Colonic mucosa (tissue), 4 donors: ENCODE data around the gene C1QTNF8. TPM values are rescaled to one million over a fixed set of nuclear protein-coding genes. Genes with fewer than 3 reads are reported as not detected.

ENCODE experiments used
- DNase-seq: peaks from one replicate; pipeline ENCODE4 v3.0.0-alpha.2; 2020
- H3K27ac ChIP-seq: fragments of 200-600 bp; one replicate; pipeline ENCODE4 v1.8.0; 2021
- H3K27me3 ChIP-seq: fragments of 200-600 bp; one replicate; pipeline ENCODE4 v1.8.0; 2021
- H3K36me3 ChIP-seq: fragments of 200-600 bp; one replicate; pipeline ENCODE4 v1.8.0; 2021
- H3K4me1 ChIP-seq: fragments of 200-600 bp; one replicate; pipeline ENCODE4 v1.8.0; 2021; ENCODE audit warnings: mild to moderate bottlenecking
- H3K4me3 ChIP-seq: fragments of 200-600 bp; one replicate; pipeline ENCODE4 v1.8.0; 2021
- H3K9ac ChIP-seq, 2 donors: one replicate each; pipeline ENCODE4 v1.7.0; 2013; ENCODE audit warnings: control low read depth in 2 of 2, low read depth in 2 of 2, low read length in 2 of 2
- H3K9me3 ChIP-seq: fragments of 200-600 bp; one replicate; pipeline ENCODE4 v1.8.0; 2021
- CTCF ChIP-seq: fragments of 200-600 bp; IDR thresholded peaks from one replicate; pipeline ENCODE4 v1.8.0; 2022; ENCODE audit warnings: antibody characterized with exemption, mild to moderate bottlenecking
- intact Hi-C: fragments of 100-400 bp; cut with DNase I; formaldehyde crosslinking; loops from one replicate; pipeline ENCODE4 v1.14.1; 2022
- total RNA-seq, 2 donors: library from RNA; stranded (reverse); fragmentation: NEBNext Ultra II Directional in 1 of 2; extraction: Animal tissue kit (Norgen Biotek cat#: 25700) in 1 of 2; gene quantifications; one replicate each; pipeline ENCODE4 v1.2.1, GENCODE V29; 2021
- donor health status: healthy.
- donor health status: DM: no; HTN: no; CAD: no.
- donor health status: DM: no; HTN: no; CAD: no.

The C1QTNF8 gene
- total RNA-seq, 2 donors from 2014 or later, result not detected

GRCh38 chr16:1075546-1075945 lies 20.5 kb downstream of the C1QTNF8 start:
- H3K4me1 ChIP-seq, result peaks cover 3% of the 10 kb centered on the region
- H3K9me3 ChIP-seq, result no peaks in the 10 kb centered on the region
- no peak overlapping the region for H3K27ac ChIP-seq
- H3K4me3 ChIP-seq, result no peak overlapping the region
- no peaks in the 10 kb centered on the region for H3K36me3 ChIP-seq
- H3K27me3 ChIP-seq, result peaks cover 47% of the 10 kb centered on the region
- TF ChIP-seq CTCF, result no peak
- intact Hi-C loops, result no loop called here
- DNase-seq, result no peak
- H3K9ac ChIP-seq, result no peak overlapping the region

- no peaks in the 10 kb centered on the region for H3K36me3 ChIP-seq
- H3K4me3 ChIP-seq, result no peak overlapping the region
- H3K9me3 ChIP-seq, result no peaks in the 10 kb centered on the region
- H3K27ac ChIP-seq, result no peak overlapping the region
- no peak for TF ChIP-seq CTCF
- H3K4me1 ChIP-seq, result peaks cover 3% of the 10 kb centered on the region
- DNase-seq, result no peak
- peaks cover 50% of the 10 kb centered on the region for H3K27me3 ChIP-seq
- intact Hi-C loops, result no loop called here
- no peak overlapping the region for H3K9ac ChIP-seq
Observed at GRCh38 chr16:1074379-1074649, 21.7 kb downstream of the C1QTNF8 start.

- no peak overlapping the region for H3K9ac ChIP-seq
- DNase-seq, result no peak
- no peaks in the 10 kb centered on the region for H3K9me3 ChIP-seq
- no peak for TF ChIP-seq CTCF
- no peaks in the 10 kb centered on the region for H3K36me3 ChIP-seq
- peaks cover 50% of the 10 kb centered on the region for H3K27me3 ChIP-seq
- peaks cover 2% of the 10 kb centered on the region for H3K4me1 ChIP-seq
- H3K4me3 ChIP-seq, result no peak overlapping the region
- H3K27ac ChIP-seq, result no peak overlapping the region
- intact Hi-C loops, result no loop called here
Observed at GRCh38 chr16:1073566-1074378, 22.3 kb downstream of the C1QTNF8 start.

GRCh38 chr16:1073262-1073558 lies 22.8 kb downstream of the C1QTNF8 start:
- Histone ChIP-seq H3K4me1 (no peaks in the 10 kb centered on the region), H3K27me3 (peaks cover 50% of the 10 kb centered on the region), H3K9ac (no peak overlapping the region), H3K36me3 (no peaks in the 10 kb centered on the region), H3K9me3 (no peaks in the 10 kb centered on the region), H3K4me3 (no peak overlapping the region), H3K27ac (no peak overlapping the region)
- no peak for TF ChIP-seq CTCF
- DNase-seq, result no peak
- intact Hi-C loops, result no loop called here

GRCh38 chr16:1072526-1073261 lies 23.4 kb downstream of the C1QTNF8 start, which contains the start of gene SSTR5:
TSS of gene SSTR5 (plus strand) at chr16:1072747. CDS start at chr16:1078869, 6,122 bp downstream.
- H3K27me3 ChIP-seq, result peaks cover 50% of the 10 kb centered on the region
- no peaks in the 10 kb centered on the region for H3K36me3 ChIP-seq
- H3K4me1 ChIP-seq, result no peaks in the 10 kb centered on the region
- H3K27ac ChIP-seq, result no peak within 1 kb of the TSS
- no peak for TF ChIP-seq CTCF
- H3K9ac ChIP-seq, result no peak within 1 kb of the TSS
- intact Hi-C loops, result no loop called here
- H3K4me3 ChIP-seq, result no peak within 1 kb of the TSS
- DNase-seq, result no peak
- H3K9me3 ChIP-seq, result no peaks in the 10 kb centered on the region
